ENCODE results near the gene PCDHGA1. TPM values are rescaled to one million over a fixed set of nuclear protein-coding genes. Genes with fewer than 3 reads are reported as not detected.

PCDHGA1 gene
- total RNA-seq, 1 experiment from 2014 or later, result not detected

DNA sequence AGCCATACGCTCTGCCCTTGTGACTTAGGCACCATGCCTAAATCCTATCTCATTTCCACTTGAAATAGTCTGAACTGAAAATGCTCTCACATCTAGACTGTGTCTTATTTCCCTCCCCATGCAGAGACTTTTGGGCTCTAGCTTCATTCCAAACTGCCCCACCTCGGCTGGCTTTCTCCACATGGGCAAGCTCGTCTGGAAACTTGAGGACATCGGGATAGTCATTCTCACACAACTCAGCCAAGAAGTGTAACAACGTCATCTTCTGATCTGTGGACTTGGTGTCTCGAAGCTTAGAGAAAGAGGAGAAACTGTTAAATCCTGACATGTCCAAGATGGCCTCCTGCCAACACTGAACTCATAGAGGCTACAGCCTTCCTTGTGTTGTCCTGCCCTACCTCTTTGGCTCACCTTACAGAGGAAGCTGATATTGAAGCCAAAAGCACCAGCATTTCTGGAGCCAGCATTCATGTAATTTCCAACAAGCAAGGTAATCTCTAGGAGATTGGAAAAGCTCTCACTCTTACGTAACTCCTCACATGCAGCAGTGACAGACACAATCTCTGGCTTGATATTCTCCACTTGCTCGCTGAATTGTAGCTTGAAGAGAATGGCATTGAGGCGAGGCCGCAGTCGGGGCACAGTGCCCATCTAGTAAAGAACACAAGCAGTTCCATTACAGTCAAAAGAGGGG is 198.1 kb downstream of the PCDHGA1 start:
- no peaks in the 10 kb centered on the region for H3K27me3 Mint-ChIP-seq (ENCODE audit: unreplicated experiment)
- no peaks in the 10 kb centered on the region for H3K9me3 Mint-ChIP-seq (ENCODE audit: low read depth, unreplicated experiment)
- peaks cover 38% of the 10 kb centered on the region for H3K36me3 Mint-ChIP-seq (ENCODE audit: insufficient read depth, unreplicated experiment)
- H3K4me1 Mint-ChIP-seq (ENCODE audit: low read depth, unreplicated experiment), result peaks cover 25% of the 10 kb centered on the region
- CTCF ChIA-PET, result interaction anchor here (0.7 kb wide), 1 partner anchor 53 kb away, joined by 3 read pairs; the partner anchor contains the start of gene PCDHGC3
- no peak overlapping the region for H3K27ac Mint-ChIP-seq (ENCODE audit: unreplicated experiment)
- TSS peak; percentile 47 for BruUV-seq (replicated peaks)
- TF ChIP-seq, protein P1, sequence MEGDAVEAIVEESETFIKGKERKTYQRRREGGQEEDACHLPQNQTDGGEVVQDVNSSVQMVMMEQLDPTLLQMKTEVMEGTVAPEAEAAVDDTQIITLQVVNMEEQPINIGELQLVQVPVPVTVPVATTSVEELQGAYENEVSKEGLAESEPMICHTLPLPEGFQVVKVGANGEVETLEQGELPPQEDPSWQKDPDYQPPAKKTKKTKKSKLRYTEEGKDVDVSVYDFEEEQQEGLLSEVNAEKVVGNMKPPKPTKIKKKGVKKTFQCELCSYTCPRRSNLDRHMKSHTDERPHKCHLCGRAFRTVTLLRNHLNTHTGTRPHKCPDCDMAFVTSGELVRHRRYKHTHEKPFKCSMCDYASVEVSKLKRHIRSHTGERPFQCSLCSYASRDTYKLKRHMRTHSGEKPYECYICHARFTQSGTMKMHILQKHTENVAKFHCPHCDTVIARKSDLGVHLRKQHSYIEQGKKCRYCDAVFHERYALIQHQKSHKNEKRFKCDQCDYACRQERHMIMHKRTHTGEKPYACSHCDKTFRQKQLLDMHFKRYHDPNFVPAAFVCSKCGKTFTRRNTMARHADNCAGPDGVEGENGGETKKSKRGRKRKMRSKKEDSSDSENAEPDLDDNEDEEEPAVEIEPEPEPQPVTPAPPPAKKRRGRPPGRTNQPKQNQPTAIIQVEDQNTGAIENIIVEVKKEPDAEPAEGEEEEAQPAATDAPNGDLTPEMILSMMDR (IDR thresholded peaks at IDR 0.05; ENCODE audit: unreplicated experiment), result no peak
- no peak for DNase-seq
- H3K4me3 Mint-ChIP-seq (ENCODE audit: low read depth, unreplicated experiment), result no peak overlapping the region
- intact Hi-C loops (cut with micrococcal nuclease; ENCODE audit: unreplicated experiment), result loop anchor here (10.0 kb wide), 1 partner anchor 524 kb away; no protein-coding TSS in a partner anchor

DNA sequence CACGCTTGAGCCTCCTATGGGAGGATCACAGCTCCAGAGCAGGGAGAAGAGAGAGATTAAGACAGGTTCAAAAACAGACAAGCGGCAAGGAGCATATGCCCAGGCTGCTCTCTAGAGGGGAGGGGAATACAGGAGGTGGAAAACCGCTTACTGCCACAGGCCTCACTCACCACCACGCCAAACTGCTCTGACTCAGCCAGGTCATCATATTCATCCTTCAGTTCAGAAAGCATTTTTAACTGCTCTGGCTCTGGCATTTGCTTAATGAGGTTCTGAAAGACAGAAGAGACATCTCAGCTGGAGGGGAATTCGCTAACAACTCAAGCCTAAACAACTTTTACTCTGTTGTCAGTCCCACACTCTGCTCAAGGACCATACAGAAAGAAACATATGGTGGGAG is 198.7 kb downstream of the PCDHGA1 start:
- CTCF ChIA-PET, result interaction anchor here (0.7 kb wide), 1 partner anchor 54 kb away, joined by 3 read pairs; the partner anchor contains the start of gene PCDHGC3
- Mint-ChIP-seq H3K4me3 (ENCODE audit: low read depth, unreplicated experiment) (no peak overlapping the region), H3K4me1 (ENCODE audit: low read depth, unreplicated experiment) (peaks cover 25% of the 10 kb centered on the region), H3K9me3 (ENCODE audit: low read depth, unreplicated experiment) (no peaks in the 10 kb centered on the region), H3K27ac (ENCODE audit: unreplicated experiment) (no peak overlapping the region), H3K36me3 (ENCODE audit: insufficient read depth, unreplicated experiment) (peaks cover 37% of the 10 kb centered on the region), H3K27me3 (ENCODE audit: unreplicated experiment) (no peaks in the 10 kb centered on the region)
- intact Hi-C loops (cut with micrococcal nuclease; ENCODE audit: unreplicated experiment), result loop anchor here (10.0 kb wide), 1 partner anchor 524 kb away; no protein-coding TSS in a partner anchor
- no TSS peak for BruUV-seq (replicated peaks)
- no peak for DNase-seq
- TF ChIP-seq, protein P1 (IDR thresholded peaks at IDR 0.05; ENCODE audit: unreplicated experiment), result no peak

DNA sequence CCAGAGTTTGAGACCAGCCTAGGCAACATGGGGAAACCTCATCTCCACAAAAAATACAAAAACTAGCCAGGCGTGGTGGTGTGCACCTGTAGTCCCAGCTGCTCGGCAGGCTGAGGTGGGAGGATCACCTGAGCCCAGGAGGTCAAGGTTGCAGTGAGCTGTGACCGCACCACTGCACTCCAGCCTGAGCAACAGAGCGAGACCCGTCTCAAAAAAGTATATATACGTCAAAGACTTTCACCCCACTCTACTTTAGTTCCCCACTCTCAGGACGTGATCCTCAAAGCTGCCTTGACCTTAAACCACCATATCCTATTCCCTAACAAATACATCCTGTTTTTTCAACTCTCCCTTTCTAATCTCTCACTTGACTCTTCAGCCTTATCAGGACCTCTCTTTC is 199.6 kb downstream of the PCDHGA1 start:
- no peak for DNase-seq
- CTCF ChIA-PET, result no interaction called here
- intact Hi-C loops (cut with micrococcal nuclease; ENCODE audit: unreplicated experiment), result loop anchor here (10.0 kb wide), 1 partner anchor 525 kb away; no protein-coding TSS in a partner anchor
- H3K27ac Mint-ChIP-seq (ENCODE audit: unreplicated experiment), result no peak overlapping the region
- H3K27me3 Mint-ChIP-seq (ENCODE audit: unreplicated experiment), result no peaks in the 10 kb centered on the region
- no TSS peak for BruUV-seq (replicated peaks)
- H3K9me3 Mint-ChIP-seq (ENCODE audit: low read depth, unreplicated experiment), result no peaks in the 10 kb centered on the region
- H3K4me3 Mint-ChIP-seq (ENCODE audit: low read depth, unreplicated experiment), result no peak overlapping the region
- peaks cover 34% of the 10 kb centered on the region for H3K36me3 Mint-ChIP-seq (ENCODE audit: insufficient read depth, unreplicated experiment)
- H3K4me1 Mint-ChIP-seq (ENCODE audit: low read depth, unreplicated experiment), result peaks cover 25% of the 10 kb centered on the region
- TF ChIP-seq, protein P1 (IDR thresholded peaks at IDR 0.05; ENCODE audit: unreplicated experiment), result no peak

DNA sequence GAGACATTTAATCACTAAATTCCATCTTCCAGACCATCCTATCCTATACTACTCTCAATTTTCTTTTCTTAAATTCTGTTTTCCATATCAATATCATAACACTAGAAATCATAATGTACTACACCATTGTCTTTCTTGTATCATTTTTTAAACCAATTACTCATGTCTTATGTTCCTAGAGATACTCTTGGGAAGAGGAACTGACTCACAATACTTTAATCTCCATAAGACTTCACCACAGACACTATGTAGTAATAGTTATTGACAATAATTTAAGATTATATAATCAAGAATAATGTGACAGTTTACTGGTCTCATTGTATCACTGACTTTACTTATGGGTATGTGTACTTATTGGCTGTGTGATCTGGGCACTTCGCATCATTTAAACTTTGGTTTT is 202.4 kb downstream of the PCDHGA1 start:
- Mint-ChIP-seq H3K9me3 (ENCODE audit: low read depth, unreplicated experiment) (no peaks in the 10 kb centered on the region), H3K36me3 (ENCODE audit: insufficient read depth, unreplicated experiment) (peaks cover 7% of the 10 kb centered on the region), H3K27me3 (ENCODE audit: unreplicated experiment) (no peaks in the 10 kb centered on the region), H3K4me1 (ENCODE audit: low read depth, unreplicated experiment) (peaks cover 13% of the 10 kb centered on the region), H3K27ac (ENCODE audit: unreplicated experiment) (no peak overlapping the region), H3K4me3 (ENCODE audit: low read depth, unreplicated experiment) (no peak overlapping the region)
- no TSS peak for BruUV-seq (replicated peaks)
- CTCF ChIA-PET, result no interaction called here
- intact Hi-C loops (cut with micrococcal nuclease; ENCODE audit: unreplicated experiment), result no loop called here
- TF ChIP-seq, protein P1 (IDR thresholded peaks at IDR 0.05; ENCODE audit: unreplicated experiment), result no peak
- no peak for DNase-seq
